ENCODE results near the gene USP5.
"Not testable (repeated sequence)": the region's sequence is repeated elsewhere in the genome, so short reads cannot be mapped to it uniquely, and the experiment has no call there.

Gene USP5

DNA sequence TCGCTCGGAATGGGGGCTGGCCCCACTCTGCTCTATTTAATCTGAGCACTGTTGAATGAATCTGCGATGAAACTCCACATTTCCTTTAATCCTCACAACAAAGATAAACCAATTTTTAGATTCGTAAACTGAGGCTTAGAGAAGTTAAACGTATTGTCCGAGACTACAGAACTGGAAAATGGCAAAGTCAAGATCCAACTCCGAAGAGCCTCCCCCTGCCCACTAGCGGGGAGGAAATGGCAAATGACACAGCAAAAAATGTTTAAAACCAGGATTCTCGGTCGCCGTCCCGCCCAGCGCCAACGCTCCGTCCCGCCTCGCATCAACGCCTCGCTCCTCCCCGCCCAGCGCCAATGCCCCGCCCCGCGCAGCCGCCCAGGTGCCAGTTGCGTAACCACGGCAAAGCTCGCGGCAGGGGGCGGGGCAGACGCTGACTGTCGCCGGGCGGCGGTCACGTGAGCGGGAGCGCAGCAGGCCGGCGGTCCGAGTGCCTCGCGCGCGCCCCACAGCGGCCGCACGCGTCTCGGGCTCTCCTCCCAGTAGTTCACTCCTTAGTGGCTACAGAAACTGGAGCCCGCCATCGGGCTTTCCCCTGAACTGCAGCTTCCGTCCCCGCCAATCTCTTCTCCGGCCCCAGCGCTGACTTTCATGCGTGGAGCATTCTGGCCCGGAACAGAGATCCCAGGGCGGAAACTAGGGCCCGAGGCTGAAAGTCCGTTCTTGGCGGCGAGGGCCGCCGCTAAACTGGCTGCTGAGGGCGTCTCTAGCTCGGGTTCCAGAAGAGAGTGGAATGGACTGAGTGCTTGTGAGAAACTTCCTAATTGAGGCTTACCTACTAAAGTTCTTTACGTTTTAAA is 39.1 kb downstream of the USP5 start:
- H3K4me3 ChIP-seq (ENCODE audit: low read length): peak overlapping the region; percentile 63
- TF ChIP-seq ZNF274 (IDR thresholded peaks at IDR 0.05; ENCODE audit: low read depth, low read length): no peak

DNA sequence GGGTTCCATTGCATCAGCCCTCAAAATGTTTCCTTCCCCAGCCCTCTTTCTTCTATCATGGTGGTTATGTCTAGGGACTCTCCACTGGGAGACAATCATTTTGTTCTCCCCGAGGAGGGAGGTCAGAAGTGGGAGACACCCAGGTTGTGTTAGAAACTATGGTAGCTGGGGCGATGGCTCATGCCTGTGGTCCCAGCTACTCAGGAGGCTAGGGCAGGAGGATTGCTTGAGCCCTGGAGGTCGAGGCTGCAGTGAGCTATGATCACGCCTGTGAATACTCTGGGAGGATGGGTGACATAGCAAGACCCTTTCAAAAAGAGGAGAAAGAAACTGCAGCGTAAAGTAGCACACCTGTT is 39.7 kb downstream of the USP5 start:
- H3K4me3 ChIP-seq (ENCODE audit: low read length): peak overlapping the region; percentile 63
- no peak for TF ChIP-seq ZNF274 (IDR thresholded peaks at IDR 0.05; ENCODE audit: low read depth, low read length)

GRCh38 chr12:6892683-6893082 is 40.7 kb downstream of the USP5 start:
- not testable (repeated sequence) for H3K4me3 ChIP-seq (ENCODE audit: low read length)

GRCh38 chr12:6894321-6894720 is 42.4 kb downstream of the USP5 start:
- no peak for TF ChIP-seq ZNF274 (IDR thresholded peaks at IDR 0.05; ENCODE audit: low read depth, low read length)
- H3K4me3 ChIP-seq (ENCODE audit: low read length): no peak overlapping the region

- H3K4me3 ChIP-seq (ENCODE audit: low read length): no peak overlapping the region
- no peak for TF ChIP-seq ZNF274 (IDR thresholded peaks at IDR 0.05; ENCODE audit: low read depth, low read length)
Measured at GRCh38 chr12:6896846-6897435, 45.0 kb downstream of the USP5 start.

DNA sequence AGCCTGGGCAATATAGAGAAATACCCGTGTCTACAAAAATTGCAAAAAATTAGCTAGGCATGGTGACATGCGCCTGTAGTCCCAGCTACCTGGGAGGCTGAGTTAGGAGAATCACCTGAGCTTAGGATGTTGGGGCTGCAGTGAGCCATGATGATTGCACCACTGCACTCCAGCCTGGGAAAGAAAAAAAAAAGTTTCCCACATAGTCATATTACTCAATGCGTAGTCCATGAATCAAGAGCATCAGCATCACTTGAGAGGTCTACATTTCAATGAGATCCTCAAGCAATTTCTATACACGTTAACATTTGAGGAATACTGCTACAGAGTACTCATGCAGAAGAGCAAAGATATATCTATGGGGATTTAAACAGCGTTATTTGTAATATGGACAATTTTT is 47.5 kb downstream of the USP5 start:
- TF ChIP-seq ZNF274 (IDR thresholded peaks at IDR 0.05; ENCODE audit: low read depth, low read length): no peak
- H3K4me3 ChIP-seq (ENCODE audit: low read length): no peak overlapping the region

DNA sequence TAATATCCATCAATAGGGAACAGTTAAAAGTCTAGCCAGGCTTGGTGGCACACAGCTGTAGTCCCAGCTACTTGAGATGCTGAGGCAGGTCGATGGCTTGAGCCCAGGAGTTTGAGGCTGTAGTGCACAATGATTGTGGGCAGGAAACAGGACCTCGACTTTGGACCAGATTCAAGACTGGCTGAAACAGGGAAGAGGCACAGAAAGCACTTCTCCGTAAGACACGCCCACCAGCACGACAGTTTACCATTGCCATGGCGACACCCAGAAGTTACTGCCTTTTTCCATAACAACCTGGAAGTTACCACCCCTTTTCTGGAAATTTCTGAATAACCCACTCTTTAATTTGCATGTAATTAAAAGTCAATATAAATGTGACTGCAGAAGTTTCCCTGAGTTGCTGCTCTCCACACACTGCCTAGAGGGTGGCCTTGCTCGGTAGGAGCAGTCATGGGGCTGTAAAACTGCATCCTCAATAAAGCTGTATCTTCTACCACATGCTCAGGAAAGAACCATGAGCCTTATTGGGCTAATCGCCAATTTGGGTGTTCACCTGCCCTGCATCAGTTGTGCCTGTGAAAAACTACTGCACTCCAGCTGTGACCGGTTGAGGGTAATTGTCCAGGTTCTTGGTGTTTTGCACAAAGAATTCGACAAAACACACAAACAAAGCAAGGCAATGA is 48.0 kb downstream of the USP5 start:
- TF ChIP-seq ZNF274 (IDR thresholded peaks at IDR 0.05; ENCODE audit: low read depth, low read length): no peak
- no peak overlapping the region for H3K4me3 ChIP-seq (ENCODE audit: low read length)

GRCh38 chr12:6902448-6902847 is 50.5 kb downstream of the USP5 start:
- no peak overlapping the region for H3K4me3 ChIP-seq (ENCODE audit: low read length)
- TF ChIP-seq ZNF274 (IDR thresholded peaks at IDR 0.05; ENCODE audit: low read depth, low read length): no peak

- no peak for TF ChIP-seq ZNF274 (IDR thresholded peaks at IDR 0.05; ENCODE audit: low read depth, low read length)
- H3K4me3 ChIP-seq (ENCODE audit: low read length): no peak overlapping the region
Measured at GRCh38 chr12:6903722-6904121, 51.8 kb downstream of the USP5 start.

- H3K4me3 ChIP-seq (ENCODE audit: low read length): peak within 1 kb of the TSS; percentile 71
- TF ChIP-seq ZNF274 (IDR thresholded peaks at IDR 0.05; ENCODE audit: low read depth, low read length): no peak
Measured at GRCh38 chr12:6904280-6905276, 52.6 kb downstream of the USP5 start, which contains the start of gene LRRC23. TSS of gene LRRC23 (plus strand) at chr12:6904822. CDS start at chr12:6905634, 812 bp downstream.

- no peak for TF ChIP-seq ZNF274 (IDR thresholded peaks at IDR 0.05; ENCODE audit: low read depth, low read length)
- H3K4me3 ChIP-seq (ENCODE audit: low read length): peak overlapping the region; percentile 71; the same call in 1 of the 2 replicates
Measured at GRCh38 chr12:6905414-6906040, 53.6 kb downstream of the USP5 start.

DNA sequence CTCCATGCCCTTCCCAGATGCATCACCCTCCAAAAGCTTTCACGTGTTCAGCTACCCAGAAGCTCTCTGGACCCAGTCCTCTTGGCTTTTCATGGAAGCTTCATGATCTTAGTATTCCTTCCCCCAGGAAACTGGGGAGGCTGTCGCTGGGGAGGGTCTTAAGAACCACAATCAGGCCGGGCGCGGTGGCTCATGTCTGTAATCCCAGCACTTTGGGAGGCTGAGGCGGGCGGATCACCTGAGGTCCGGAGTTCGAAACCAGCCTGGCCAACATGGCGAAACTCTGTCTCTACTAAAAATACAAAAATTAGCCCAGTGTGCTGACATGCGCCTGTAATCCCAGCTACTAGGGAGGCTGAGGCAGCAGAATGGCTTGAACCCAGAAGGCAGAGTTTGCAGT is 56.2 kb downstream of the USP5 start:
- H3K4me3 ChIP-seq (ENCODE audit: low read length): not testable (repeated sequence)

DNA sequence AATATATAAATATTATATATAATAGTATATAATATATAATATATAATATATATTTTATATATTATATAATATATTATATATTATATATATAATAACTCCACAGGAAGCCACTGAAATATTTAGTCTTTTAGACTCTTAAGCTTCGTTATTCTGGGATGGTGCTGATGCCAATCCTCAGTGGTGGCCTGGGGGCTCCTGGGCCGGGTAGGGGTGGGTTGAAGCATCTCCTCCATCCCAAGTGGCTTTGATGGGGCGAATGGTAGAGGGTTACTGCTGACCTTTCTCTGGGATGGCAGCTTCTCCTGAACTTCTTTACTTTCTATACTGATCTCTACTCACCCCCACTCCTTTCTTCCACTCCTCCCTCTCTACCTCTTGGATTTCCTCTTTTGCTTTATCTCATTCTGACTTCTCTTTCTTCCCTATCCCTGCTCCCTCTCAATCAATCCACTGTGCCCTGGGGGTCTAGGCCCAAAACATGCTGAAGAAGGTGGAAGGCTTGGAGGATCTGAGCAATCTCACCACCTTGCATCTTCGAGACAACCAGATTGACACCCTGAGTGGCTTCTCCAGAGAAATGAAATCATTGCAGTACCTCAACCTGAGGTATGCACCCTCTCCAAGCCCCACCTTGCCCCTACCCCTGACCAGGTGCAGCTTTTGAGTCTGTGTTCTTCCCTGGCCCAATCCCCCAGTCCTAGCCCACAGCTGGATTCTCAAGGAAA is 57.6 kb downstream of the USP5 start:
- H3K4me3 ChIP-seq (ENCODE audit: low read length): no peak overlapping the region
- TF ChIP-seq ZNF274 (IDR thresholded peaks at IDR 0.05; ENCODE audit: low read depth, low read length): no peak
